ENCODE results near the gene LPA.
A peak's percentile ranks its signal among the peaks of the same experiment; 100 is the strongest.
"Not testable (repeated sequence)": the region's sequence is repeated elsewhere in the genome, so short reads cannot be mapped to it uniquely, and the experiment has no call there.

Gene LPA

GRCh38 chr6:160667639-160668481, 3.8 kb upstream of the LPA start:
- DNase-seq (ENCODE audit: low read depth), result no peak

- no peak for DNase-seq (ENCODE audit: low read depth)
Observed at GRCh38 chr6:160662842-160663241, 1.2 kb downstream of the LPA start.

- no peak for DNase-seq (ENCODE audit: low read depth)
Observed at GRCh38 chr6:160662429-160662828, 1.6 kb downstream of the LPA start.

- no peak for DNase-seq (ENCODE audit: low read depth)
Observed at GRCh38 chr6:160661216-160661615, 2.9 kb downstream of the LPA start.

- DNase-seq (ENCODE audit: low read depth), result no peak
Observed at GRCh38 chr6:160659562-160659961, 4.5 kb downstream of the LPA start.

- DNase-seq (ENCODE audit: low read depth), result no peak
Observed at GRCh38 chr6:160634706-160635105, 29.4 kb downstream of the LPA start.

DNA sequence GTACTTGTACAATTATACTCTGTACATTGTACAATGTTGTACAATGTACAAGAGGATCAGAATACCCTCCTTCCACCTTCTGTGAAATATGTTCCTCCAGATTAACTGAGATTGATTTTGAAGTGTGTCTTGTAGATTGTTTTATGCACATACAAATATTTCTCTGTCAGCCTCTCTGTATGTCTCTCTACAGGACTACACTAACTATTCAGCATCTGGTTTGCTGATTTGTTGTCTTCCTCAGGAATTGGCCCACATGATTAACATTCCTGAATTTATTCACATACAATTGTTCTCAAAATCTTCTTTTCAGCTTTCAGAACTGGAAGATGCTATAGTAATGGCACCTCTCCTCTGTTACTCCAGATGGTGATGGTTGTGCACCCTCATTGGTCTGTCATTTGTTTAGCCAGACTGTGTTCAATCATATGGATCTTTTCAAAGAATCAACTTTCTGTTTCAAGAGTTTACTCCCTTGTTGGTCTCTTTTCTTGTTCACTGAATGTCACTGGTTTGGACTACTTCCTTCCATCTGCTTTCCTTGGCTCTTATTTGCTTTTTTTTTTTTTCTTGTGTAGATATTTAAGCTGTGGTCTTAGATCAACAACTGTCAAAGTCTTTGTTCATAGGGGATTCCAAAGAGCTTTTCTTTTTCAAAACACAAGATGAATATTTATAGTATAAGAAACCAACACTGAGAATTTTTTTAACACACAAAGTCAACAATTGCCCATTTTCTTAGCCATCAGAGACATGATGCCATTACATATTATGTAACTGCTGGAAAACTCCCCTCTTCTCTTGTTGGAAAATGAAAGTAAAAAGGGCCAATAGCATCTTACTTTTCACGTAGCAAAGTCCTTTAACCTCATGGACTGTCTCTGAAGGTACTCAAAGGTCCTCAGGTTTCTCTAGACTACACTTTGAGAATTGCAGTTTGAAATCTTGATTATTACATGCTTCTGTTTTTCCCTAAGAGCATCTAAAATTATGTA, 67.9 kb downstream of the LPA start:
- no peak for DNase-seq (ENCODE audit: low read depth)

GRCh38 chr6:160595297-160595696, 68.8 kb downstream of the LPA start:
- not testable (repeated sequence) for DNase-seq (ENCODE audit: low read depth)

DNA sequence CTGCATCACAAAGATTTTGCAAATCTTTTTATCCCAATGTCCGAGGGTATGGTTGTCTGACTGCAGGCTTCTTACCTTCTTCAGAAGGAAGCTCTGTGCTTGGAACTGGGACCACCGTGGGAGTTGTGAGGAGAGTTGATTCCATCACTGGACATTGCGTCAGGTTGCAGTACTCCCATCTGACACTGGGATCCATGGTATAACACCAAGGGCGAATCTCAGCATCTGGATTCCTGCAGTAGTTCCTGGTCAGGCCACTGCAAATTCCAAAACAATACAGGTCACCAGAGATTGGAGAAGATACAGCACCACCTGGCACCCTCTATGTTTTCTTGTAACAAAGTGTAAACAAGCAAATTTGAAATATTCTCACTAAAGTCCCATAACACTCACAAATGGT, 77.7 kb downstream of the LPA start:
- DNase-seq (ENCODE audit: low read depth), result no peak

GRCh38 chr6:160583794-160584193, 80.3 kb downstream of the LPA start:
- no peak for DNase-seq (ENCODE audit: low read depth)

DNA sequence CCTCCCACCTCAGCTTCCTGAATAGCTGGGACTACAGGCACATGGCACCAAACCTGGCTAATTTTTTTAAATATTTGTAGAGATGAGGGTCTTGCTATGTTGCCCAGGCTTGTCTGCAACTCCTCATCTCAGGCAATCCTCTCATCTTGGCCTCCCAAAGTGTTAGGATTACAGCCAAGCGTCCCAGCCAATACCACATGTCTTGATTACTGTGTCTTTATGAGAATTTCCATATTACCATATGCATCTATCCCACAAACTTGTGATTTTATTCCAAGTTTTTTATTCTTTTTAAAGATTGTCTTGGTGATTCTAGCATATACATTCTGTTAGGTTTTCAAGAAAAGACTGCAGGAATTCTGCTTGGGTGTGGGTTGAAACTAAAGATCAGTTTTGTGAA, 82.7 kb downstream of the LPA start:
- DNase-seq (ENCODE audit: low read depth), result no peak

- not testable (repeated sequence) for DNase-seq (ENCODE audit: low read depth)
Observed at GRCh38 chr6:160578515-160578914, 85.6 kb downstream of the LPA start.

- DNase-seq (ENCODE audit: low read depth), result no peak
Observed at GRCh38 chr6:160573943-160574342, 90.1 kb downstream of the LPA start.

DNA sequence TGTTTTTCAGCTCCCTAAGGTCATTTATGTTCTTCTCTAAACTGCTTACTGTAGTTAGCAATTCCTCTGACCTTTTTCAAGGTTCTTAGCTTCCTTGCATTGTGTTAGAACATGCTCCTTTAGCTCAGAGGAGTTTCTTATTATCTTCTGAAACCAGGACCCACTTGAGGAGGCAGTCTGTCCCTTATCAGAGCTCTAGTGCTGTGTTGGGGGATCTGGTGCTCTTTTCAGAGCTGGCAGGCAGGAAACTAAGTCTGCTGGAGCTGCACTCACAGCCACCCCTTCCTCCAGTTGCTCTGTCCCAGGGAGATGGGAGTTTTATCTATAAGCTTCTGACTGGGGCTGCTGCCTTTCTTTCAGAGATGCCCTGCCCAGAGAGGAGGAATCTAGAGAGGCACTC, 92.9 kb downstream of the LPA start:
- not testable (repeated sequence) for DNase-seq (ENCODE audit: low read depth)

GRCh38 chr6:160544802-160545201, 119.3 kb downstream of the LPA start:
- no peak for DNase-seq (ENCODE audit: low read depth)

- DNase-seq (ENCODE audit: low read depth), result no peak
Observed at GRCh38 chr6:160535270-160535669, 128.8 kb downstream of the LPA start.

DNA sequence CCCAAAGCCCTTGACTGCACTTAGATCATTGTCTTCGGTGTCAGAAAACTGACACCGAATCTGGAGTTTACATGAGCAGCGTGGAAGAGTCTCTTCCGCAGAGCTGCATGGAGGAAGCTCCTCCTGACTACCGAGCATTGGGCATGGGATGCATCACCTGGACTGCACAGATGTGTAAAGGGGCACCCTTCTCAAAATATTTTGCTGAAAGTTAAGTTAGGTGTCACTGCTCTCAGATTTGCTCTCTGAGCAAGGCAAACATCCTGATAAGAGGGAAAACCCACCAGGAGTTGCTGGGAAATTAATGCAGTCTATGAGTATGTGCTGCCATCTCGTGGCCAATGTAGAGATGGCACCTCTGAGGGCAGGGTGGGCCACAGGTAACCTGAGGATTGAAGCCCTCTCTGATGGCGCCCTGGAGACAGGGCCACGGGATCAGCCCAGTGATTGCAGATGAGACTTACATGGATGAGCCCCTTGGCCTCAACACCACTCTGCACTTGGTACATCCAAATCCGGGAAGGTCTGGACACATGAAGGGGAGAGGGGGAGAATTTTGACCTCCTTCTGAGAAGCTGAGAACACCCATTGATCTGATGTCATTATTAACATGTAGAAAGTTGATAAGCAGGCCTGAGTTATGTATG, 129.9 kb downstream of the LPA start:
- DNase-seq (ENCODE audit: low read depth), result peak; percentile 24

DNA sequence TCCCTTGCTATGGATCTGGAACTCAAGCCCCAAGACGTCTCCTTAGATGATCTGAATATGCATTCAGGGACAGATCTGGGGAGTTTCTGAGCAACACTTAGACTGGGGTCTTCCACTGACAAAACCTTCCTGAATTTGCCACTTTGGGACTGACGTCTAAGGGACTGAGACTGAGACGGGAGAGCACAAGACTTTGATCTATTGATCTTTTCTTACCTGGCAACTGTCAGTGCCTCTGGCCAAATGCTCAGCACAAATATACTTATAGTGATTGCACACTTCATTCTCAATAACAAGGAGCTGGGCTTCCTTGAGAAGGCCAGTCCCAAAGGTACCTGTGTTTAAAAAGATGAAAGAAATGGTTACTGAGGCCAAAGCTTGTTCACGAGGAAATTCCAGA, 131.8 kb downstream of the LPA start:
- DNase-seq (ENCODE audit: low read depth), result no peak

GRCh38 chr6:160531826-160532225, 132.2 kb downstream of the LPA start:
- DNase-seq (ENCODE audit: low read depth), result no peak

DNA sequence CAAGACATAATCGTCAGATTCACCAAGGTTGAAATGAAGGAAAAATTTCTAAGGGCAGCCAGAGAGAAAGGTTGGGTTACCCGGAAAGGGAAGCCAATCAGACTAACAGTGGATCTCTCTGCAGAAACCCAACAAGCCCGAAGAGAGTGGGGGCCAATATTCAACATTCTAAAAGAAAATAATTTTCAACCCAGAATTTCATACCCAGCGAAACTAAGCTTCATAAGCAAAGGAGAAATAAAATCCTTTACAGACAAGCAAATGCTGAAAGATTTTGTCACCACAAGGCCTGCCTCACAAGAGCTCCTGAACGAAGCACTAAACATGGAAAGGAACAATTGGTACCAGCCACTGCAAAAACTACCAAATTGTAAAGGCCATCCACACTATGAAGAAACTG, 134.6 kb downstream of the LPA start:
- not testable (repeated sequence) for DNase-seq (ENCODE audit: low read depth)

DNA sequence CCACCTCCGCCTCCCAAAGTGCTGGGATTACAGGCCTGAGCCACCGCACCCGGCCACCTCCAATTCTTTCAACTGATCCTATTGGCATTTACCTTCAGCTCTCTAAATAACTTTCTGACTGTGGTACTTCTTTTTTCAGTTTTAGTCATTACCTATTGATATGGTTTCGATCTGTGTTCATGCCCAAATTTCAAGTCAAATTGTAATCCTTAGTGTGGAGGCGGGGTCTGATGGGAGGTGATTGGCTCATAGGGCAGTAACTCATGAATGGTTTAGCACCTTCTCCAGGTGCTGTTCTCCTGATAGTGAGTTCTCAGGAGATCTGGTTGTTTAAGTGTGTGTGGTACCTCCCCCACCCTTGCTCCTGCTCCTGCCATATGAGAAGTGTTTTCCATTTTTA, 140.9 kb downstream of the LPA start:
- no peak for DNase-seq (ENCODE audit: low read depth)
